ENCODE measurements around the gene CCNI.

The CCNI gene

DNA sequence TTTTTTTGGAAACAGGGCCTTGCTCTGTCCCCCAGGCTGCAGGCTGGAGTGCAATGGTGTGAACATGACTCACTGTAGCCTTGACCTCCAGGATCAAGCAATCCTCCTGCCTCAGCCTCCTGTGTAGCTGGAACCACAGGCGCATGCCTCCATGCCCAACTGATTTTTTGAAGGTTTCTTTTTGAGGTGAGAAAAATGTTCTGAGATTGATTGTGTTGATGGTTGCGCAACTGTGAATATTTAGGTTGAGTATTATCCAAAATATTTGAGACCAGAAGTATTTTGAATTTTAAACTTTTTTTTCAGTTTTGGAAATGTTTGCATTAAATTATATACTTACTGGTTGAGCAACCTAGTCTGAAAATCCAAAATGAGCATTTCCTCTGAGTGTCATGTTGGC, 2.6 kb upstream of the CCNI start:
- Histone ChIP-seq H3K27me3 (replicated peaks; ENCODE audit: insufficient read depth, low read length) (no peaks in the 10 kb centered on the region), H2AFZ (ENCODE audit: low read length) (no peak overlapping the region), H4K20me1 (ENCODE audit: insufficient read depth, low read length) (peaks cover 13% of the 10 kb centered on the region), H3K9me3 (replicated peaks; ENCODE audit: insufficient read depth, low read length) (no peaks in the 10 kb centered on the region), H3K4me2 (ENCODE audit: low read depth, low read length) (no peak overlapping the region), H3K79me2 (ENCODE audit: low read length) (peaks cover 27% of the 10 kb centered on the region), H3K4me3 (ENCODE audit: low read length) (no peak overlapping the region), H3K4me1 (ENCODE audit: low read length) (peaks cover 11% of the 10 kb centered on the region), H3K9me2 (replicated peaks; ENCODE audit: insufficient read depth, low read length) (no peaks in the 10 kb centered on the region), H3F3A (ENCODE audit: insufficient read depth, low read length) (peaks cover 6% of the 10 kb centered on the region; the same call in 1 of the 2 replicates), H3K9ac (ENCODE audit: low read length) (no peak overlapping the region), H3K27ac (ENCODE audit: low read length) (no peak overlapping the region), H3K36me3 (replicated peaks; ENCODE audit: insufficient read depth, low read length) (no peaks in the 10 kb centered on the region)
- DNase-seq: no peak
- TF ChIP-seq EZH2 (optimal IDR thresholded peaks at IDR 0.05; ENCODE audit: low read depth, low read length) (no peak), CTCF (IDR thresholded peaks at IDR 0.05; ENCODE audit: low read length) (no peak), EZH2phosphoT487 (IDR thresholded peaks at IDR 0.05; ENCODE audit: low read length) (no peak)

- H3K27ac ChIP-seq (ENCODE audit: low read length): peak overlapping the region; percentile 84; the same call in 1 of the 2 replicates
- no peak for DNase-seq
- peaks cover 23% of the 10 kb centered on the region for H4K20me1 ChIP-seq (ENCODE audit: insufficient read depth, low read length)
- peak overlapping the region; percentile 60 for H3K4me2 ChIP-seq (ENCODE audit: low read depth, low read length)
- peak overlapping the region; percentile 90; the same call in 1 of the 2 replicates for H3K9ac ChIP-seq (ENCODE audit: low read length)
- H3K9me3 ChIP-seq (replicated peaks; ENCODE audit: insufficient read depth, low read length): no peaks in the 10 kb centered on the region
- TF ChIP-seq CTCF (IDR thresholded peaks at IDR 0.05; ENCODE audit: low read length) (no peak), EZH2 (optimal IDR thresholded peaks at IDR 0.05; ENCODE audit: low read depth, low read length) (no peak), EZH2phosphoT487 (IDR thresholded peaks at IDR 0.05; ENCODE audit: low read length) (no peak)
- no peaks in the 10 kb centered on the region for H3K9me2 ChIP-seq (replicated peaks; ENCODE audit: insufficient read depth, low read length)
- H3F3A ChIP-seq (ENCODE audit: insufficient read depth, low read length): peaks cover 10% of the 10 kb centered on the region; the same call in 1 of the 2 replicates
- peak overlapping the region; percentile 79 for H3K4me3 ChIP-seq (ENCODE audit: low read length)
- peak overlapping the region; percentile 76 for H2AFZ ChIP-seq (ENCODE audit: low read length)
- H3K27me3 ChIP-seq (replicated peaks; ENCODE audit: insufficient read depth, low read length): no peaks in the 10 kb centered on the region
- H3K4me1 ChIP-seq (ENCODE audit: low read length): peaks cover 21% of the 10 kb centered on the region
- peaks cover 40% of the 10 kb centered on the region for H3K79me2 ChIP-seq (ENCODE audit: low read length)
- H3K36me3 ChIP-seq (replicated peaks; ENCODE audit: insufficient read depth, low read length): no peaks in the 10 kb centered on the region
Measured at GRCh38 chr4:77076889-77077635, 1.3 kb upstream of the CCNI start.

- H3K4me2 ChIP-seq (ENCODE audit: low read depth, low read length): peak overlapping the region; percentile 42; the same call in 1 of the 2 replicates
- peak; percentile 78 for DNase-seq
- H3K36me3 ChIP-seq (replicated peaks; ENCODE audit: insufficient read depth, low read length): no peaks in the 10 kb centered on the region
- no peaks in the 10 kb centered on the region for H3K9me3 ChIP-seq (replicated peaks; ENCODE audit: insufficient read depth, low read length)
- peaks cover 27% of the 10 kb centered on the region for H3K4me1 ChIP-seq (ENCODE audit: low read length)
- TF ChIP-seq EZH2phosphoT487 (IDR thresholded peaks at IDR 0.05; ENCODE audit: low read length): no peak
- TF ChIP-seq CTCF (IDR thresholded peaks at IDR 0.05; ENCODE audit: low read length): no peak
- TF ChIP-seq EZH2 (optimal IDR thresholded peaks at IDR 0.05; ENCODE audit: low read depth, low read length): no peak
- H3K27me3 ChIP-seq (replicated peaks; ENCODE audit: insufficient read depth, low read length): no peaks in the 10 kb centered on the region
- peak overlapping the region; percentile 67 for H2AFZ ChIP-seq (ENCODE audit: low read length)
- peaks cover 10% of the 10 kb centered on the region; the same call in 1 of the 2 replicates for H3F3A ChIP-seq (ENCODE audit: insufficient read depth, low read length)
- H3K9ac ChIP-seq (ENCODE audit: low read length): peak overlapping the region; percentile 90
- peak overlapping the region; percentile 79 for H3K4me3 ChIP-seq (ENCODE audit: low read length)
- H3K27ac ChIP-seq (ENCODE audit: low read length): peak overlapping the region; percentile 84; the same call in 1 of the 2 replicates
- H3K79me2 ChIP-seq (ENCODE audit: low read length): peaks cover 59% of the 10 kb centered on the region
- peaks cover 28% of the 10 kb centered on the region for H4K20me1 ChIP-seq (ENCODE audit: insufficient read depth, low read length)
- H3K9me2 ChIP-seq (replicated peaks; ENCODE audit: insufficient read depth, low read length): no peaks in the 10 kb centered on the region
Measured at GRCh38 chr4:77074981-77075855, 571 bp downstream of the CCNI start.

Data from MM.1S (cell line).